ENCODE measurements around the gene PLXNB2.

DNA sequence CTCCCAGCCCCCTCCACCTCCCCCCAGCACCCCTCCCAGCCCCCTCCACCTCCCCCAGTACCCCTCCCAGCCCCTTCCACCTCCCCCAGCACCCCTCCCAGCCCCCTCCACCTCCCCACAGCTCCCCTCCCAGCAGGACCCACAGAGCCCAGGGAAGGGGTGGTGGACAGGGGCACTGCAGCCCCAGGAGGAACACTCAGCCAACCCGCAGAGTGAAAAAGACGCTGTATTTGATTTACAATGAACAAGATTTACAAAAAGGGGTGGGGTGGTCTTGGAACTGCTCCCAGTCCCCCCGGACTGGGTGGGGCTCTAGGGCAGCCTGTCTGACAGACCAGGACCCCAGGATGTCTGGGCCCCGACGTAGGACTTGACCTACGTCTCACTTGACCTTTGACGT lies 32.7 kb downstream of the PLXNB2 start:
- TF ChIP-seq, protein P1, sequence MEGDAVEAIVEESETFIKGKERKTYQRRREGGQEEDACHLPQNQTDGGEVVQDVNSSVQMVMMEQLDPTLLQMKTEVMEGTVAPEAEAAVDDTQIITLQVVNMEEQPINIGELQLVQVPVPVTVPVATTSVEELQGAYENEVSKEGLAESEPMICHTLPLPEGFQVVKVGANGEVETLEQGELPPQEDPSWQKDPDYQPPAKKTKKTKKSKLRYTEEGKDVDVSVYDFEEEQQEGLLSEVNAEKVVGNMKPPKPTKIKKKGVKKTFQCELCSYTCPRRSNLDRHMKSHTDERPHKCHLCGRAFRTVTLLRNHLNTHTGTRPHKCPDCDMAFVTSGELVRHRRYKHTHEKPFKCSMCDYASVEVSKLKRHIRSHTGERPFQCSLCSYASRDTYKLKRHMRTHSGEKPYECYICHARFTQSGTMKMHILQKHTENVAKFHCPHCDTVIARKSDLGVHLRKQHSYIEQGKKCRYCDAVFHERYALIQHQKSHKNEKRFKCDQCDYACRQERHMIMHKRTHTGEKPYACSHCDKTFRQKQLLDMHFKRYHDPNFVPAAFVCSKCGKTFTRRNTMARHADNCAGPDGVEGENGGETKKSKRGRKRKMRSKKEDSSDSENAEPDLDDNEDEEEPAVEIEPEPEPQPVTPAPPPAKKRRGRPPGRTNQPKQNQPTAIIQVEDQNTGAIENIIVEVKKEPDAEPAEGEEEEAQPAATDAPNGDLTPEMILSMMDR (IDR thresholded peaks at IDR 0.05; ENCODE audit: borderline replicate concordance, extremely low read depth, low read length, poor library complexity, severe bottlenecking) = no peak
- no peak for TF ChIP-seq EZH2 (IDR thresholded peaks at IDR 0.05; ENCODE audit: borderline replicate concordance, low read depth, low read length, severe bottlenecking)

Measured in DND-41 (cell line).